Stimulated activated CD8-positive, alpha-beta memory T cell treated with anti-CD3 and anti-CD28 coated beads, Interleukin-15, amount 100 ng/mL, for 48 hours (primary cell): ENCODE measurements around the gene GPR135.

Source experiments
- DNase-seq, 2 donors: peaks; one replicate each; pipeline ENCODE4 v3.0.0-alpha.2; 2020; ENCODE audit warnings: low read depth in 2 of 2

The GPR135 gene, protein sequence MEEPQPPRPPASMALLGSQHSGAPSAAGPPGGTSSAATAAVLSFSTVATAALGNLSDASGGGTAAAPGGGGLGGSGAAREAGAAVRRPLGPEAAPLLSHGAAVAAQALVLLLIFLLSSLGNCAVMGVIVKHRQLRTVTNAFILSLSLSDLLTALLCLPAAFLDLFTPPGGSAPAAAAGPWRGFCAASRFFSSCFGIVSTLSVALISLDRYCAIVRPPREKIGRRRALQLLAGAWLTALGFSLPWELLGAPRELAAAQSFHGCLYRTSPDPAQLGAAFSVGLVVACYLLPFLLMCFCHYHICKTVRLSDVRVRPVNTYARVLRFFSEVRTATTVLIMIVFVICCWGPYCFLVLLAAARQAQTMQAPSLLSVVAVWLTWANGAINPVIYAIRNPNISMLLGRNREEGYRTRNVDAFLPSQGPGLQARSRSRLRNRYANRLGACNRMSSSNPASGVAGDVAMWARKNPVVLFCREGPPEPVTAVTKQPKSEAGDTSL

DNA sequence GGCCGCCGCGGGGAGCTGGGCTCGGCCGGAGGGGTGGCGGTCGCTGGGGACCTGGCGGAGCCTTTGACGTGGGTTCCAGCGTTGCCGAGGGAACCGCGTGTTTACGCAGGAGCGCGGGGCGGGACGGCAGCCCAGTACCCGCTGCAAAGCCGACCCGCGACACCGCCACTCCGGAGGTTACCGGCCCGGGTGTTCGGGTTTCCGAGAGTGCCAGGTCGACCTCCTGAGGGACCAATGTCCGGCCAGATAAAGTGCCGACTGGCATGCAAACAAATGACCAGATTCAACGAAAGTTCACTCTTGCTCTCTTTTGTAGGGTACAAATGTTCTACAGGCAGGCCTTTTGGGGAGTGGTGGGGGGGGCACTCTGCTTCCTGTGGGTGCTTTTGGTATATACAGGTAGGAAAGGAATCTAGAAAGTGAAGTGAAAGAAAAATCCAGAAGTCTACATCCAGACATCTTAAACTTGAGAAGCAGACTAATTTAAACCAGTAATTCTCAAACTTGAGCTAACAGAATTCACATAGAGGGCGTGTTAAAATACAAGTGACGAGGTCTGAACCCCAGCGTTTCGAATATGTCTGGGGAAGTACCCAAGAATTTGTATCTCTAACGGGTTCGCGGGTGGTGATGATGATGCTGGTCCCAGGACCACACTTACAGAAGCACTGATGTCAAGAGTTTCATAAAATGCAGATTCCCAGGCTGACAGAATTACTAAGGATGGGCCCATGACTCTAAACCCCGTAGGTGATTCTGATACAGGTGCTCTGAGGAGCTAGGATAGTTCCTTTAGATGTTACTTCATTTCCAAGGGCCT lies at the start of gene GPR135:
TSS of gene GPR135 (minus strand) at position 65 of the 820 bp plus-strand sequence. CDS start 154 bp downstream, outside the sequence.
- no peak for DNase-seq

GRCh38 chr14:59511916-59512575 lies 46.9 kb upstream of the GPR135 start:
- no peak for DNase-seq

DNA sequence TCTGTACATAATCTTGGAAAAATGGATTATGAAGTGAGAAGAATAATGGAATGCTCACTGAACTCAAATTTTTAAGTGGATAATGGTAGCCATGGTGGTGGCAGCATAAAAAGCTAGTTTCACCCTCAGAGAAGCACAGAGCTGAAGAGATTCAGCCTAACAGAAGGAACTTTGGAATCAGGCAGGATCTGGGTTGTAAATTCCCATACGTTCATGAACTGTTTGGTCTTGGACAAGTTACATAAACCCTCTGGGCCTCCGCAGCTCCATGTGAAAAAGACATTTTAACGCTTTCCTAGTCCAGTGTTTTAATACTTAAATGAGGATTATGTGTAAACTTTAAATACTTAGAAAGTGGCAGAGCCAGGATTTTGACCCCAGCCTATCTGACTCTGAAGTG lies 45.8 kb upstream of the GPR135 start:
- no peak for DNase-seq

DNA sequence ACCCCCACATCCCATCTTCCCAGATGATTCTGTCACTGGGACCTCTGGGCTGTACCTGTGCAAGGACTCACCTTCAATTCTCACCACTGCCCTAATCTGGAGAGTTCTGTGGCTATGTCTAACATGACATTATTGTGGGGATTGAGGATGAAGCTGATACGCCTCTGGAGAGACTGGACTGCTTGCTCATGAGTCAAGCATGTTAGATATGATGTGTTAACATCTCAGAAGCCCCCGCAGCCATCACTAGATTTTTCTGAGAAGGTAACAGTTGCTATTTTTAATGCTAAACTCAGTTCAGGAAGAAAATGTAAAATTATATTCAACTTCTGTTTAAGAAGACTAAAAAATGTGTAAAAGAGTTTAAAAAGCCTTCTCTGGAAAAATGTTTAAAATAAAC lies 44.8 kb upstream of the GPR135 start:
- DNase-seq = no peak

DNA sequence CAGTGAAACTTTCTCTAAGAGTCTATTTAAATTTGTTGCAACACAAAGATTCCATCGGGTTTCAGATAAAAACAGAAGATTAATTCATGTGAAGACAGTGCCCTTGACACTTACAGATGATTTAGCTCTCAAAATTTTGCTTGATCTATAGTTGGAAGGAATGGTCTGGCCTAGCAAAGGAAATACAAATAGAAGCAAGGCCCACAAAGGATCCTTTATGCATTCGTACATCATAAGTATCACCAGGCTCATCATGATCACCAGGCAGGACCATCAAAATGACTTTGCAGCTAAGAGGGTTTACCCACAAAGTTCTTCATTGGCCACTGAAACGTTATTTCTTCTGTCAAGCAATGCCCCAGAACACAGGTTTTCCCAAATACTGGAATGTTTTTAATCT lies 43.9 kb upstream of the GPR135 start:
- no peak for DNase-seq

DNA sequence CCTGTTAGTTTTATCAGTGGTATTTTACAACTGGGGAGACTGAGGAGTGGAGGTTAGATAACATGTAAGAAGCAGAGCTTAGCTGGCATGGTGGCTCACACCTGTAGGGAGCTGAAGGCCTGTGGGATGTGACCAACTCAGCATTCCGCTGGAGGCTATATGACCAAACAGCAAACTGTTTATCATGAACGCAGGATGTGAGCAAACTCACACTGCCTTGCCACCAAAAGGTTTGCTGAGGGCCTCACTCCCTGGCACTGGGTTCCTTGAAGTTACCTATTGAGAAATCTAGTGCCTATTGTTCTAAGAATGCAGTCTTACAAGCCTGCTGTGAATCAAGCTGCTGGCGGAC lies 42.5 kb upstream of the GPR135 start:
- no peak for DNase-seq

DNA sequence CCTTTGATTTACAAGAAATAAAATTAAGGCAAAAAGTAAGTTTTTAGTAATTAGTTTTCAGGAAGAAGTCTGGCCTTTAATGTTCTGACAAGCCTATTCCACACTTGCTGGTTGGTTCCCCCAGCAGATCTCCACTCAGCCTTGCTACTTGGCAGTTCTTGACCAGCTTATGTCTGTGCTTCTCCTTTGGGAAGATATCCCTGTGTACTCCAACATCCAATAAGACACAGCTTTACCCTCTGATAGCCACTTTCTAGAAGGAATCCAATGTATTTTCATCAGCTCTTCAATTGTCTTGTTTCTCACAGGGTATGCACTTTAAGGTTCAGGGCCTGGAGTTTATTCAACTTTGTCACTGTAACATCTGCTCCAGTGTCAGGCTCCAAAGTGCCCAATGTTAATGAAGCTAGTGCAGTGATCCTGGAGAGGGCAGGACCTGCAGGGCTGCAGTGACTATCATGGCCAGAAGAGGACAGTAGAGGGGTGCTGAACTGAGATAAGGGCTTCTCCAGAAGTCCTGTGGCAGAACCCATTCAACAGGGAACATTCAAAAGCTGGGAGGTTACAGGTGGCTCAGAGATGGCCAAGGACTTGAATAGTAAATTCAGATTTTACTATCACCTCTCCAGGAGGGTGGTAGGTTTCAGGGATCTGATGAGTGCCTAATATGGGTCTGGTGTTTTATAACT lies 42.0 kb upstream of the GPR135 start:
- DNase-seq = peak in 1 of 2 donors; percentile 19

DNA sequence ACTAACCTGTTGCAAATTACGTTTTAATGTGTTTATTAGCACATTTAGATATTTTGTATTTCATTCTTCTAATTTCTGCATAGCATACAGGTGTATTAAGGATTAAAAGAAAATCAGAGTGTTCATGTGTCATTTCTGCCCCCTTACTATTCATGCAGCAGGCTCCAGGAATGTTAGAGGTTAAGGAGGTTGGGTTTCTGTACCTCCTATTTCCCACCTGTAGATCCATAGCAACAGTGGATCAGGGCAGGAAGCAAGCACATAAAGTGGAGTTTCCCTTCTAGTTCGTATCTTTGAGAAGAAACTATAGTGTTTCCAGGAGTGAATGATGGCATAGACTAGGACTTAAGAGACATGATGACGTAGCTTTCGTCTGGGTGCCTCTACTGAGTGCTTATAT lies 38.1 kb upstream of the GPR135 start:
- DNase-seq = no peak

DNA sequence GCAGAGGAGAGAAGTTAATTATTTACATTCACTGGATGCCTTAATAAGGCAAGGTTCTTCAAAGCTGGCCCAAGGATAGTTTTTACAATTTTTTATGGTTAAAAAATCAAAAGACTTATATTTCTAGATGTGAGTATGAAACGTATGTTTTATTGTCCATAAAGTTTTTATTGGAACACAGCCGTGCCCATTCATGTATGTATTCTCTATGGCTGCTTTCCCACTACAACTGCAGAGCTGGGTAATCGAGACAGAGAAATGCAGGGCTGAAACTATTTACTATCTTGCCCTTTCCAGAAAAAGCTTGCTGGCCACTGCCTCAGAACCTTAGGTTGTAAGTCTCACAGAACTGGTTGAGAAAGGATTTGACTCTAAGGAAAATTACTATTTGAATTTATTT lies 35.6 kb upstream of the GPR135 start:
- no peak for DNase-seq

GRCh38 chr14:59492384-59492783 lies 27.2 kb upstream of the GPR135 start:
- no peak for DNase-seq

- no peak for DNase-seq
Observed at GRCh38 chr14:59490756-59491155, 25.6 kb upstream of the GPR135 start.

DNA sequence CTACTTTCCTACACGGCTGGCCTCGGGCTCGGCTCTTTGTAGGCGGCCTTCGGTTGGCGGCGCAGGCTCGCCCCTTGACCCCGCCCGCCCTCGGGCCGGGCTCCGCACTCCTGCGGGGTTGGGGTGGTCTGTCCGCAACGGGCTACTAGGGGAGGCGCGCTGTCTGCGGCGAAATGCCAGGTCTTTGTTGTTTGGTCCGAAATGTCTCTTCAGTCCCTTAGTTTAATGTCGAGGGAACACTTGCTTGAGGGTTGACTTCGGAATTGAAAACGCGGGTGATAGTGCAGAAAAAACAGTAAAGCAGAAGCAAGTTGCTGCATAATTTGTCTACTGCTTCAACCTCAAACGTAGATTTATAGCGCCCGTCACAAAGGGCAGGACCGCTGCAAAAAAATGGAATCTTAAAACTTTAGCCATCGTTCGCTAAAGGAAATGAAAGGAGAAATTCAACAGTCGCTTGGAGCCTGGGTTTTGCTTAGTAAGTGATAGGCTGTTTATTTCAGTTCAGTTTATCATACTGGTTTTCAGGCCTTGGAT lies 19.5 kb upstream of the GPR135 start:
- DNase-seq = no peak

- DNase-seq = peak; percentile 96
Observed at GRCh38 chr14:59483819-59484638, 18.8 kb upstream of the GPR135 start, which contains the start of the genes JKAMP and L3HYPDH. Gene JKAMP, plus strand, starts transcription at chr14:59484517. Its CDS starts 73 bp downstream, at chr14:59484590. Gene L3HYPDH, minus strand, starts transcription at chr14:59484408. Its CDS starts 92 bp downstream, at chr14:59484316.

GRCh38 chr14:59483363-59483762 lies 18.2 kb upstream of the GPR135 start:
- no peak for DNase-seq

DNA sequence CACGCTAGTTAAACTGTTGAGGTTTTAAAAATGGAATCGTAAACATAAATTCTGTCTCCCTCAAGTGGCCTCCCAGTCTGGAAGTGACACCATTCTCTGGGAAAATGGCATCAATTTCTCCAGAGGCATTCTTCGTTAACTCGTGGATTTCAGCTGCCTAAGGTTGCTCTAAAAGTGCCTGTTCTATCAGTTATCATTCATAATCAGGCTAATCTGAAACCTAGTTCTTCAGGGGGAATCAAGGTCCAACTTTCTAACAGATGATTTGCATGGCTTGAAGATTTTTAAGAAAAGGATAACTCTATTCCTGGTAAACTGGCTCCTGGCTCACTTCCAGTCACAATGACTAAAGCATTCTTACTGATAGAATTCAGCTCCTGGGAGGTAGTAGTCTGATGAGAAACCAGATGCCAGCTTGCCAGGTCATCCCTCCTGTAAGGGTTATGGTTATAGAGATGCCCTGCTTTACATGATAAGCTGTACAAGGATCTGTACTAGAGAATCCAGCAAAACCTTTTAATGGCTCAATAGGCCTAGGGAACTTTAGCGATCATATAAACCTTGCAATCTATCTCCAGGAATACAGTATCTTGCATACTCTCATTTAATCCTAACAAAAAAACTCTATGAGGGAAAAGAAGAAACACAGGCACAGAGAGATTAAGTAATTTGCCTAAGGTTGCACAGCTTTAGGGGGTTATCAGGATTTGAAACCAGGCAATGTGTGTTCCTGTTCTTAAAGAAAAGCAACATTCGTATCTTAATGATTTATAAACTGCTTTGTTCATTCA lies 17.6 kb upstream of the GPR135 start:
- no peak for DNase-seq

GRCh38 chr14:59481871-59482540 lies 16.8 kb upstream of the GPR135 start:
- no peak for DNase-seq

DNA sequence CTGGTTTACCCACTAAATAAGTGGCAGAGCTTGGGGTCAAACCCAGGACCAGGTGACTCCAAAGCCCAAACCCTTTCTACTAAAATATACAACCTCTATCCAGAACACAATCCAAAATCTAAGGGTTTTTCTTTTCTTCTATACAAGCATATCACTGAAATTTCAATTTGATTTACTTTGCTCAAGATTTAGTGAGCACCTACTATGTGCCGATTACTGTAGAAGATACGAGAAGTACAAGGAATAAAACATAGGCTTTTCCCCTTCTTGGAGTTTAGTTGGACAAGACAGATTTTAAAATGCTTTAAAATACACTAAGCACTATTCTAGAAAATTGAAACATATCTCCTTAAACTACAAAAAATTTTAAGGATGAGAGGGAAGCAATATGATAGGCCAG lies 16.2 kb upstream of the GPR135 start:
- DNase-seq = no peak

GRCh38 chr14:59480166-59480565 lies 15.0 kb upstream of the GPR135 start:
- DNase-seq = no peak

- no peak for DNase-seq
Observed at GRCh38 chr14:59478540-59478939, 13.4 kb upstream of the GPR135 start.
